Left kidney (tissue), 1 donor: ENCODE measurements around the gene NDUFA3. TPM values are rescaled to one million over a fixed set of nuclear protein-coding genes. Genes with fewer than 3 reads are reported as not detected.

ENCODE experiments used
- polyA plus RNA-seq: library from polyadenylated mRNA; unstranded; fragments of 120-200 nt; gene quantifications from one replicate; pipeline ENCODE4 v1.2.1, GENCODE V29; 2013; ENCODE audit not compliant: insufficient read length

NDUFA3 gene
- polyA plus RNA-seq, 1 donor = 105 TPM

Other genes with a start within 250 kb of the NDUFA3 start
- gene MYADM, start 235.0 kb upstream of the NDUFA3 start, polyA plus RNA-seq = 63.4 TPM
- gene PRKCG, start 220.7 kb upstream of the NDUFA3 start, polyA plus RNA-seq = 0.65 TPM
- gene CACNG7, start 193.6 kb upstream of the NDUFA3 start, polyA plus RNA-seq = 0.32 TPM
- 0.33 TPM for gene CACNG8, start 139.9 kb upstream of the NDUFA3 start, polyA plus RNA-seq
- 0.71 TPM for gene CACNG6, start 111.2 kb upstream of the NDUFA3 start, polyA plus RNA-seq
- gene VSTM1, start 39.0 kb upstream of the NDUFA3 start, polyA plus RNA-seq = not detected
- 0.22 TPM for gene TARM1, start 21.5 kb upstream of the NDUFA3 start, polyA plus RNA-seq
- gene OSCAR, start 2.1 kb upstream of the NDUFA3 start, polyA plus RNA-seq = 0.07 TPM
- gene TFPT, start 12.8 kb downstream of the NDUFA3 start, polyA plus RNA-seq = 14.3 TPM
- 68.7 TPM for gene PRPF31, start 12.9 kb downstream of the NDUFA3 start, polyA plus RNA-seq
- 81.7 TPM for gene CNOT3, start 34.9 kb downstream of the NDUFA3 start, polyA plus RNA-seq
- gene LENG1, start 56.9 kb downstream of the NDUFA3 start, polyA plus RNA-seq = 6.3 TPM
- gene TMC4, start 70.3 kb downstream of the NDUFA3 start, polyA plus RNA-seq = 32.3 TPM
- gene MBOAT7, start 86.7 kb downstream of the NDUFA3 start, polyA plus RNA-seq = 58.7 TPM
- 39.8 TPM for gene TSEN34, start 88.5 kb downstream of the NDUFA3 start, polyA plus RNA-seq
- gene RPS9, start 98.0 kb downstream of the NDUFA3 start, polyA plus RNA-seq = 1,221 TPM
- 0.76 TPM for gene LILRB3, start 120.2 kb downstream of the NDUFA3 start, polyA plus RNA-seq
- gene LILRA6, start 139.9 kb downstream of the NDUFA3 start, polyA plus RNA-seq = 0.32 TPM
- gene LILRB5, start 154.4 kb downstream of the NDUFA3 start, polyA plus RNA-seq = 1.6 TPM
- gene LILRB2, start 178.3 kb downstream of the NDUFA3 start, polyA plus RNA-seq = 0.45 TPM
- 0.45 TPM for gene LILRA5, start 210.3 kb downstream of the NDUFA3 start, polyA plus RNA-seq
- gene LILRA4, start 236.3 kb downstream of the NDUFA3 start, polyA plus RNA-seq = not detected